DND-41 (cell line): ENCODE data around the gene ZIC5.

ENCODE experiments used
- ATAC-seq: fragments of 200-7000 bp; cut with Tn5 transposase; 3 replicates; pipeline ENCODE4 v1.9.1; 2021; ENCODE audit warnings: low read depth; ENCODE audit not compliant: insufficient read depth
- DNase-seq: peaks from one replicate; pipeline ENCODE4 v3.0.0-alpha.2; 2020
- H2AFZ ChIP-seq: 2 replicates; pipeline ENCODE4 v1.6.0; 2012; ENCODE audit warnings: low read depth, low read length
- H3K27ac ChIP-seq: 2 replicates; pipeline ENCODE4 v1.5.1; 2012; ENCODE audit warnings: low read length, inconsistent platforms
- H3K27me3 ChIP-seq: fragments of 200-600 bp; sonication (generic); 2 replicates; pipeline ENCODE4 v1.6.0; 2012; ENCODE audit warnings: low read length, mild to moderate bottlenecking, inconsistent platforms; ENCODE audit not compliant: insufficient read depth, poor library complexity
- H3K36me3 ChIP-seq: 2 replicates; pipeline ENCODE4 v1.5.1; 2012; ENCODE audit warnings: low read length, inconsistent platforms; ENCODE audit not compliant: insufficient read depth
- H3K4me1 ChIP-seq: 2 replicates; pipeline ENCODE4 v1.5.1; 2012; ENCODE audit warnings: mild to moderate bottlenecking, low read length; ENCODE audit not compliant: insufficient read depth
- H3K4me2 ChIP-seq: 2 replicates; pipeline ENCODE4 v1.6.0; 2012; ENCODE audit warnings: mild to moderate bottlenecking, moderate library complexity, low read length, inconsistent platforms; ENCODE audit not compliant: insufficient read depth
- H3K4me3 ChIP-seq, 2 experiments: fragments of 200-600 bp in 1 of 2; shearing (Covaris generic) in 1 of 2; 2 replicates each; pipeline ENCODE4 v1.5.1; 2012 to 2016; ENCODE audit warnings: inconsistent platforms in 2 of 2, low read length in 2 of 2, mild to moderate bottlenecking in 2 of 2, low read depth in 1 of 2, moderate library complexity in 1 of 2
- H3K79me2 ChIP-seq: 2 replicates; pipeline ENCODE4 v1.6.0; 2012; ENCODE audit warnings: low read length, inconsistent platforms; ENCODE audit not compliant: insufficient read depth
- H3K9ac ChIP-seq: 2 replicates; pipeline ENCODE4 v1.6.0; 2012; ENCODE audit warnings: low read depth, mild to moderate bottlenecking, inconsistent platforms, low read length, moderate library complexity
- H3K9me3 ChIP-seq: 2 replicates; pipeline ENCODE4 v1.5.1; 2012; ENCODE audit warnings: low read length, moderate library complexity, mild to moderate bottlenecking, inconsistent platforms; ENCODE audit not compliant: insufficient read depth, severe bottlenecking
- H4K20me1 ChIP-seq: 2 replicates; pipeline ENCODE4 v1.6.0; 2012; ENCODE audit warnings: low read length; ENCODE audit not compliant: insufficient read depth
- CTCF ChIP-seq: IDR thresholded peaks from 2 replicates; pipeline ENCODE4 v1.5.1; 2012; ENCODE audit warnings: borderline replicate concordance, low read length, moderate library complexity, mild to moderate bottlenecking; ENCODE audit not compliant: poor library complexity, severe bottlenecking; ENCODE audit errors: extremely low read depth
- EZH2 ChIP-seq: IDR thresholded peaks from 3 replicates; pipeline ENCODE4 v1.6.1; 2012; ENCODE audit warnings: borderline replicate concordance, low read depth, mild to moderate bottlenecking, moderate library complexity, low read length, inconsistent platforms; ENCODE audit not compliant: severe bottlenecking

The ZIC5 gene

GRCh38 chr13:99993660-99994637 lies 22.4 kb upstream of the ZIC5 start:
- Histone ChIP-seq H3K9ac (no peak overlapping the region), H3K36me3 (no peaks in the 10 kb centered on the region), H3K27me3 (no peaks in the 10 kb centered on the region), H4K20me1 (no peaks in the 10 kb centered on the region), H3K27ac (no peak overlapping the region), H3K4me3 (no peak overlapping the region), H3K9me3 (no peaks in the 10 kb centered on the region), H3K4me1 (peaks cover 17% of the 10 kb centered on the region), H3K79me2 (no peaks in the 10 kb centered on the region), H3K4me2 (no peak overlapping the region), H2AFZ (no peak overlapping the region)
- TF ChIP-seq CTCF (no peak), EZH2 (peak; percentile 44)
- DNase-seq (no peak), ATAC-seq (no peak)

GRCh38 chr13:99992949-99993351 lies 21.4 kb upstream of the ZIC5 start:
- Histone ChIP-seq H3K4me3 (no peak overlapping the region), H3K79me2 (no peaks in the 10 kb centered on the region), H3K4me2 (0 out of 2 replicates have a peak overlapping the region, but pooled peaks have one; percentile 3), H3K9me3 (no peaks in the 10 kb centered on the region), H3K36me3 (no peaks in the 10 kb centered on the region), H3K27me3 (no peaks in the 10 kb centered on the region), H3K9ac (no peak overlapping the region), H4K20me1 (no peaks in the 10 kb centered on the region), H2AFZ (no peak overlapping the region), H3K4me1 (peaks cover 17% of the 10 kb centered on the region), H3K27ac (no peak overlapping the region)
- TF ChIP-seq EZH2 (no peak), CTCF (no peak)
- ATAC-seq, result peak; percentile 74; the same call in 2 of the 3 replicates
- no peak for DNase-seq

- no peak for ATAC-seq
- Histone ChIP-seq H3K9me3 (no peaks in the 10 kb centered on the region), H3K4me2 (no peak overlapping the region), H3K79me2 (no peaks in the 10 kb centered on the region), H4K20me1 (no peaks in the 10 kb centered on the region), H3K4me3 (no peak overlapping the region), H3K4me1 (peaks cover 17% of the 10 kb centered on the region), H3K36me3 (no peaks in the 10 kb centered on the region), H3K27ac (no peak overlapping the region), H2AFZ (no peak overlapping the region), H3K27me3 (no peaks in the 10 kb centered on the region), H3K9ac (no peak overlapping the region)
- DNase-seq, result no peak
- TF ChIP-seq EZH2 (no peak), CTCF (no peak)
Measured at GRCh38 chr13:99991828-99992775, 20.5 kb upstream of the ZIC5 start.
